BLaER1 treated with 17β-estradiol and CSF1 and Interleukin-3, amounts not matched to agents 10 nM and 100 nM (cell line): Measurements from ENCODE around the gene AOPEP.
"Not testable (repeated sequence)": the region's sequence is repeated elsewhere in the genome, so short reads cannot be mapped to it uniquely, and the experiment has no call there.

Experiments used
- H3K27ac ChIP-seq, 11 experiments: shearing (Covaris generic); formaldehyde crosslinking; 2 replicates each; pipeline ENCODE4 v1.8.1; 2022
- H3K27me3 ChIP-seq, 11 experiments: shearing (Covaris generic); formaldehyde crosslinking; 2 replicates each; pipeline ENCODE4 v1.8.1; 2022
- H3K36me3 ChIP-seq, 11 experiments: shearing (Covaris generic); formaldehyde crosslinking; 2 replicates each; pipeline ENCODE4 v1.8.1; 2022
- H3K4me1 ChIP-seq, 10 experiments: shearing (Covaris generic); formaldehyde crosslinking; 2 replicates each; pipeline ENCODE4 v1.8.1; 2022
- H3K4me2 ChIP-seq, 11 experiments: shearing (Covaris generic); formaldehyde crosslinking; 2 replicates each; pipeline ENCODE4 v1.8.1; 2022
- H3K4me3 ChIP-seq, 10 experiments: shearing (Covaris generic); formaldehyde crosslinking; 2 replicates each; pipeline ENCODE4 v1.8.1; 2022
- H3K9ac ChIP-seq, 11 experiments: shearing (Covaris generic); formaldehyde crosslinking; 2 replicates each; pipeline ENCODE4 v1.8.1; 2022
- H3K9me3 ChIP-seq, 11 experiments: shearing (Covaris generic); formaldehyde crosslinking; replicated peaks in 1 of 11; 2 replicates each; pipeline ENCODE4 v1.8.1; 2022
- H4K20me1 ChIP-seq, 11 experiments: shearing (Covaris generic); formaldehyde crosslinking; 2 replicates each; pipeline ENCODE4 v1.8.1; 2022
- Cebpa-rat ChIP-seq, 11 experiments: shearing (Covaris generic); IDR thresholded peaks; 2 replicates each; pipeline ENCODE4 v1.8.1; 2022

The AOPEP gene

GRCh38 chr9:94843134-94843533 is 116.6 kb downstream of the AOPEP start:
- Histone ChIP-seq H3K4me2 (no peak overlapping the region), H3K4me3 (no peak overlapping the region), H3K36me3 (peaks cover 0 to 26% (median 8%) of the 10 kb centered on the region in 11 experiments; a peak in 16 of 22 replicates), H3K4me1 (peaks cover 8 to 15% (median 12%) of the 10 kb centered on the region in 10 experiments; a peak in 17 of 20 replicates), H3K27ac (no peak overlapping the region), H3K9ac (no peak overlapping the region), H3K27me3 (no peaks in the 10 kb centered on the region), H3K9me3 (peaks cover 27 to 40% (median 34%) of the 10 kb centered on the region in 11 experiments), H4K20me1 (no peaks in the 10 kb centered on the region)
- no peak for TF ChIP-seq Cebpa-rat (IDR thresholded peaks at IDR 0.05)

- peaks cover 0 to 6% (median 3%) of the 10 kb centered on the region in 11 experiments; a peak in 3 of 22 replicates for H3K9me3 ChIP-seq
- no peak overlapping the region; a peak in 1 of 22 replicates for H3K27ac ChIP-seq
- TF ChIP-seq Cebpa-rat (IDR thresholded peaks at IDR 0.05), result no peak
- no peak overlapping the region for H3K9ac ChIP-seq
- peak overlapping the region in 1 of 11 experiments; percentile 54; a peak in 1 of 22 replicates for H3K4me2 ChIP-seq
- peaks cover 9 to 18% (median 13%) of the 10 kb centered on the region in 10 experiments; a peak in 17 of 20 replicates for H3K4me1 ChIP-seq
- no peak overlapping the region for H3K4me3 ChIP-seq
- no peaks in the 10 kb centered on the region for H4K20me1 ChIP-seq
- H3K36me3 ChIP-seq, result peaks cover 0 to 14% (median 5%) of the 10 kb centered on the region in 11 experiments; a peak in 7 of 22 replicates
- no peaks in the 10 kb centered on the region for H3K27me3 ChIP-seq
These were observed 120.2 kb downstream of the AOPEP start for GRCh38 chr9:94846739-94847138.

- H3K27me3 ChIP-seq, result no peaks in the 10 kb centered on the region
- no peaks in the 10 kb centered on the region for H4K20me1 ChIP-seq
- peak overlapping the region in 1 of 11 experiments; percentile 1; a peak in 1 of 22 replicates for H3K9ac ChIP-seq
- TF ChIP-seq Cebpa-rat (IDR thresholded peaks at IDR 0.05), result no peak
- H3K36me3 ChIP-seq, result peaks cover 0 to 16% (median 5%) of the 10 kb centered on the region in 11 experiments; a peak in 6 of 22 replicates
- H3K9me3 ChIP-seq, result peaks cover 0 to 6% (median 0%) of the 10 kb centered on the region in 11 experiments; a peak in 2 of 22 replicates
- H3K4me3 ChIP-seq, result no peak overlapping the region
- H3K27ac ChIP-seq, result peak overlapping the region in 2 of 11 experiments; percentile 3 to 46; a peak in 4 of 22 replicates
- peak overlapping the region; percentile 3 to 68 (median 34); a peak in 14 of 22 replicates for H3K4me2 ChIP-seq
- H3K4me1 ChIP-seq, result peaks cover 9 to 18% (median 13%) of the 10 kb centered on the region in 10 experiments; a peak in 17 of 20 replicates
These were observed 121.0 kb downstream of the AOPEP start for GRCh38 chr9:94847486-94847885.

GRCh38 chr9:94848791-94849190 is 122.3 kb downstream of the AOPEP start:
- Histone ChIP-seq H3K4me1 (peaks cover 9 to 18% (median 13%) of the 10 kb centered on the region in 10 experiments; a peak in 17 of 20 replicates), H3K36me3 (peaks cover 0 to 15% (median 5%) of the 10 kb centered on the region in 11 experiments; a peak in 5 of 22 replicates)
- not testable (repeated sequence) for H3K9ac ChIP-seq, H3K9me3 ChIP-seq, H3K27ac ChIP-seq, H3K4me2 ChIP-seq, H4K20me1 ChIP-seq, H3K27me3 ChIP-seq, H3K4me3 ChIP-seq

- H4K20me1 ChIP-seq, result no peaks in the 10 kb centered on the region
- no peak overlapping the region for H3K4me3 ChIP-seq
- no peak overlapping the region for H3K4me2 ChIP-seq
- no peak for TF ChIP-seq Cebpa-rat (IDR thresholded peaks at IDR 0.05)
- no peaks in the 10 kb centered on the region for H3K27me3 ChIP-seq
- no peaks in the 10 kb centered on the region for H3K9me3 ChIP-seq
- H3K4me1 ChIP-seq, result peaks cover 9 to 18% (median 13%) of the 10 kb centered on the region in 10 experiments; a peak in 17 of 20 replicates
- H3K36me3 ChIP-seq, result peaks cover 0 to 15% (median 5%) of the 10 kb centered on the region in 11 experiments; a peak in 5 of 22 replicates
- H3K27ac ChIP-seq, result no peak overlapping the region
- H3K9ac ChIP-seq, result no peak overlapping the region
These were observed 124.3 kb downstream of the AOPEP start for GRCh38 chr9:94850540-94851434.

GRCh38 chr9:94851467-94851866 is 125.0 kb downstream of the AOPEP start:
- Histone ChIP-seq H3K4me3 (no peak overlapping the region), H3K9me3 (no peaks in the 10 kb centered on the region), H3K9ac (no peak overlapping the region), H3K4me1 (peaks cover 9 to 18% (median 13%) of the 10 kb centered on the region in 10 experiments; a peak in 17 of 20 replicates), H3K27ac (no peak overlapping the region), H4K20me1 (no peaks in the 10 kb centered on the region), H3K27me3 (no peaks in the 10 kb centered on the region), H3K36me3 (peaks cover 0 to 15% (median 5%) of the 10 kb centered on the region in 11 experiments; a peak in 5 of 22 replicates), H3K4me2 (no peak overlapping the region)
- no peak for TF ChIP-seq Cebpa-rat (IDR thresholded peaks at IDR 0.05)

- TF ChIP-seq Cebpa-rat (IDR thresholded peaks at IDR 0.05), result no peak
- no peaks in the 10 kb centered on the region for H3K27me3 ChIP-seq
- H3K9me3 ChIP-seq, result peaks cover 0 to 4% (median 0%) of the 10 kb centered on the region in 11 experiments; a peak in 2 of 22 replicates
- no peaks in the 10 kb centered on the region for H4K20me1 ChIP-seq
- H3K27ac ChIP-seq, result no peak overlapping the region
- H3K4me3 ChIP-seq, result no peak overlapping the region
- H3K4me1 ChIP-seq, result peaks cover 9 to 16% (median 13%) of the 10 kb centered on the region in 10 experiments; a peak in 17 of 20 replicates
- H3K4me2 ChIP-seq, result no peak overlapping the region
- no peak overlapping the region for H3K9ac ChIP-seq
- peaks cover 0 to 15% (median 5%) of the 10 kb centered on the region in 11 experiments; a peak in 5 of 22 replicates for H3K36me3 ChIP-seq
These were observed 125.4 kb downstream of the AOPEP start for GRCh38 chr9:94851892-94852291.

- H3K27ac ChIP-seq, result no peak overlapping the region
- no peaks in the 10 kb centered on the region for H4K20me1 ChIP-seq
- no peak overlapping the region for H3K9ac ChIP-seq
- no peak overlapping the region for H3K4me3 ChIP-seq
- peaks cover 0 to 15% (median 5%) of the 10 kb centered on the region in 11 experiments; a peak in 7 of 22 replicates for H3K36me3 ChIP-seq
- TF ChIP-seq Cebpa-rat (IDR thresholded peaks at IDR 0.05), result no peak
- peaks cover 0 to 9% (median under 1%) of the 10 kb centered on the region in 11 experiments; a peak in 6 of 22 replicates for H3K9me3 ChIP-seq
- no peaks in the 10 kb centered on the region for H3K27me3 ChIP-seq
- peaks cover 8 to 11% (median 9%) of the 10 kb centered on the region in 10 experiments; a peak in 17 of 20 replicates for H3K4me1 ChIP-seq
- H3K4me2 ChIP-seq, result no peak overlapping the region
These were observed 125.9 kb downstream of the AOPEP start for GRCh38 chr9:94852373-94852772.

- no peak overlapping the region for H3K4me2 ChIP-seq
- H3K4me1 ChIP-seq, result peaks cover 4 to 13% (median 12%) of the 10 kb centered on the region in 10 experiments; a peak in 19 of 20 replicates
- H4K20me1 ChIP-seq, result no peaks in the 10 kb centered on the region
- H3K27ac ChIP-seq, result no peak overlapping the region
- no peak overlapping the region for H3K9ac ChIP-seq
- no peak for TF ChIP-seq Cebpa-rat (IDR thresholded peaks at IDR 0.05)
- H3K27me3 ChIP-seq, result no peaks in the 10 kb centered on the region
- peaks cover 0 to 23% (median 12%) of the 10 kb centered on the region in 11 experiments; a peak in 11 of 22 replicates for H3K36me3 ChIP-seq
- H3K9me3 ChIP-seq, result peaks cover 11 to 22% (median 14%) of the 10 kb centered on the region in 11 experiments; a peak in 20 of 22 replicates
- H3K4me3 ChIP-seq, result no peak overlapping the region
These were observed 127.4 kb downstream of the AOPEP start for GRCh38 chr9:94853887-94854286.
